Keratinocyte (primary cell): ENCODE results near the gene GRIK2. TPM values are rescaled to one million over a fixed set of nuclear protein-coding genes. Genes with fewer than 3 reads are reported as not detected.

ENCODE experiments used
- DNase-seq: peaks from one replicate; pipeline ENCODE4 v3.0.0-alpha.2; 2011; ENCODE audit warnings: low read depth, missing footprints, low spot score
- FAIRE-seq: peaks from 2 replicates; lab custom pipeline; 2011; peaks lifted over from hg19 to GRCh38; lab: Jason Lieb, UNC
- H2AFZ ChIP-seq: 2 replicates; pipeline ENCODE4 v1.6.0; 2012; ENCODE audit warnings: low read length, control low read depth, inconsistent platforms; ENCODE audit not compliant: control insufficient read depth
- H3K27ac ChIP-seq: 2 replicates; pipeline ENCODE4 v1.5.1; 2011; ENCODE audit warnings: low read length; ENCODE audit not compliant: control insufficient read depth, insufficient read depth
- H3K27me3 ChIP-seq: 3 replicates; pipeline ENCODE4 v1.6.0; 2011; ENCODE audit warnings: low read length; ENCODE audit not compliant: control insufficient read depth, insufficient read depth; ENCODE audit errors: extremely low read depth
- H3K36me3 ChIP-seq, 2 experiments: 2 replicates in 1 of 2; 3 replicates in 1 of 2; pipeline ENCODE4 v1.5.1; 2011; ENCODE audit warnings: low read length in 2 of 2, mild to moderate bottlenecking in 1 of 2; ENCODE audit not compliant: control insufficient read depth in 2 of 2, insufficient read depth in 2 of 2; ENCODE audit errors: extremely low read depth in 1 of 2
- H3K4me1 ChIP-seq: 3 replicates; pipeline ENCODE4 v1.5.1; 2011; ENCODE audit warnings: low read length; ENCODE audit not compliant: control insufficient read depth, insufficient read depth; ENCODE audit errors: extremely low read depth
- H3K4me2 ChIP-seq: 3 replicates; pipeline ENCODE4 v1.6.0; 2011; ENCODE audit warnings: low read depth, low read length; ENCODE audit not compliant: control insufficient read depth, insufficient read depth; ENCODE audit errors: extremely low read depth
- H3K4me3 ChIP-seq, 3 experiments: fragments of 200-600 bp in 1 of 3; sonication (generic) in 1 of 3; 2 replicates in 2 of 3; 3 replicates in 1 of 3; pipeline ENCODE4 v1.5.1; 2011 to 2016; ENCODE audit warnings: low read length in 3 of 3, mild to moderate bottlenecking in 3 of 3, control low read depth in 2 of 3, inconsistent platforms in 1 of 3, low read depth in 1 of 3, mixed read lengths in 1 of 3, mixed run types in 1 of 3, moderate library complexity in 1 of 3; ENCODE audit not compliant: control insufficient read depth in 2 of 3, insufficient read depth in 2 of 3; ENCODE audit errors: extremely low read depth in 1 of 3
- H3K79me2 ChIP-seq: 2 replicates; pipeline ENCODE4 v1.6.0; 2012; ENCODE audit warnings: low read length; ENCODE audit not compliant: control insufficient read depth, insufficient read depth
- H3K9ac ChIP-seq: 3 replicates; pipeline ENCODE4 v1.6.0; 2011; ENCODE audit warnings: low read length; ENCODE audit not compliant: control insufficient read depth, insufficient read depth; ENCODE audit errors: extremely low read depth
- H3K9me1 ChIP-seq: 3 replicates; pipeline ENCODE4 v1.6.0; 2011; ENCODE audit warnings: low read length; ENCODE audit not compliant: control insufficient read depth, insufficient read depth; ENCODE audit errors: extremely low read depth
- H3K9me3 ChIP-seq: 2 replicates; pipeline ENCODE4 v1.5.1; 2012; ENCODE audit warnings: low read depth, low read length; ENCODE audit not compliant: control insufficient read depth
- H4K20me1 ChIP-seq: 3 replicates; pipeline ENCODE4 v1.6.0; 2011; ENCODE audit warnings: low read length; ENCODE audit not compliant: control insufficient read depth, insufficient read depth; ENCODE audit errors: extremely low read depth
- CTCF ChIP-seq, 3 experiments: IDR thresholded peaks in 1 of 3; conservative IDR thresholded peaks in 1 of 3; optimal IDR thresholded peaks in 1 of 3; 2 replicates in 2 of 3; 3 replicates in 1 of 3; pipeline versions ENCODE3 to v1.5.1; 2011; ENCODE audit warnings: low read length in 3 of 3, mild to moderate bottlenecking in 3 of 3, moderate library complexity in 2 of 3, control low read depth in 1 of 3, inconsistent platforms in 1 of 3; ENCODE audit not compliant: insufficient read depth in 2 of 3; ENCODE audit errors: extremely low read depth in 1 of 3
- EZH2 ChIP-seq: IDR thresholded peaks from one replicate; pipeline ENCODE4 v1.6.1; 2012; ENCODE audit warnings: inconsistent platforms, mild to moderate bottlenecking, low read length, moderate library complexity
- dilution Hi-C: fragments of 300-500 bp; cut with MboI; formaldehyde crosslinking; loops from one replicate; pipeline ENCODE4 v1.7.0; 2020; ENCODE audit warnings: low sequenced_read_pairs; ENCODE audit not compliant: extremely low pct_ligation_motif_present
- polyA plus RNA-seq, 5 experiments: library from polyadenylated mRNA; depleted of rRNA in 3 of 5; stranded (reverse) in 3 of 5; stranded (forward) in 1 of 5; unstranded in 1 of 5; fragments of >200 nt; gene quantifications; 1 replicate in 1 of 5; 2 replicates in 3 of 5; 3 replicates in 1 of 5; pipeline versions ENCODE4 v1.2.1 to v1.2.3, GENCODE V29; 2011 to 2012; ENCODE audit warnings: missing spikeins in 2 of 5, low read depth in 1 of 5, low replicate concordance in 1 of 5

Gene GRIK2
- polyA plus RNA-seq, 1 donor (not counting 4 experiments of a cell fraction or from before 2014, with no cell fraction given) = 0.01 TPM

DNA sequence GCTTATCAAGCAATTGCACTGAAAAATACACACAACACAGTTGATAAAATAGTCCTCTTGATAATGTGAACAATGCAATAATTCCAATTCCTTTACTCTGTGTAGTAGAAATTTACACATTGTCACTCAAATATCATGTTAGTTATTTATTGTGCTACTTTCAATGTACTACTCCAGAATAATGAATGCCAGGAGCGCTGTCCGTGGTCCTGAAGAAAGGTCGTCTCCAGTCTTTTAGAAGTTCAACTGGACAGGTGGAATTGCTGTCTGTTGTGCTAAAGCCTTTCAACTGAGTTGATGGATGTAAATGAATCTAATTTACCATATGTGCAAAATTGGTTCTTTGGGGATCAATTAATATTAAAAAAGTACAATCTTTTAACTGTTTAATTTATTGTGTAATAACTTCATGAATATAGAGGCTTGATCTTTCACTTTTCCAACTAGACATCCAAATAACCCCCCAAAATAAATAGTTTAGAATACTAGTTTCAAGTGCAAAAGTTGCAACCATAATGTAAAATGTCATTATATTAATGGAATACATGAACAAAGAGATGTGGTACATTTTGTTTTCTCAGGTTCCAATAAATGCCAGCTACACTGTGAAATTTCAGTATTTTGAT is 3.2 kb downstream of the GRIK2 start:
- TF ChIP-seq EZH2 (no peak), CTCF (optimal IDR thresholded peaks at IDR 0.05 in 1 of 3, IDR thresholded peaks at IDR 0.05 in 1 of 3, conservative IDR thresholded peaks at IDR 0.05 in 1 of 3; ENCODE audit: extremely low read depth in 1 of 3, insufficient read depth in 2 of 3, low read length in 3 of 3) (no peak)
- Histone ChIP-seq H4K20me1 (no peaks in the 10 kb centered on the region), H3K36me3 (no peaks in the 10 kb centered on the region), H3K27me3 (peaks cover 42% of the 10 kb centered on the region), H3K9ac (no peak overlapping the region), H3K27ac (no peak overlapping the region), H3K4me2 (no peak overlapping the region), H2AFZ (no peak overlapping the region), H3K79me2 (no peaks in the 10 kb centered on the region), H3K9me3 (no peaks in the 10 kb centered on the region), H3K9me1 (no peaks in the 10 kb centered on the region), H3K4me1 (peaks cover 5% of the 10 kb centered on the region), H3K4me3 (no peak overlapping the region)
- peak; percentile 20 for FAIRE-seq
- no peak for DNase-seq
- dilution Hi-C loops = no loop called here

GRCh38 chr6:101397199-101397598 is 3.7 kb downstream of the GRIK2 start:
- Histone ChIP-seq H3K4me3 (no peak overlapping the region), H3K9me3 (no peaks in the 10 kb centered on the region), H2AFZ (no peak overlapping the region), H3K27ac (no peak overlapping the region), H4K20me1 (no peaks in the 10 kb centered on the region), H3K4me1 (peaks cover 5% of the 10 kb centered on the region), H3K4me2 (no peak overlapping the region), H3K79me2 (no peaks in the 10 kb centered on the region), H3K36me3 (no peaks in the 10 kb centered on the region), H3K9ac (no peak overlapping the region), H3K9me1 (no peaks in the 10 kb centered on the region), H3K27me3 (peaks cover 42% of the 10 kb centered on the region)
- TF ChIP-seq EZH2 (no peak), CTCF (optimal IDR thresholded peaks at IDR 0.05 in 1 of 3, IDR thresholded peaks at IDR 0.05 in 1 of 3, conservative IDR thresholded peaks at IDR 0.05 in 1 of 3; ENCODE audit: extremely low read depth in 1 of 3, insufficient read depth in 2 of 3, low read length in 3 of 3) (no peak)
- no peak for FAIRE-seq
- DNase-seq = no peak
- dilution Hi-C loops = no loop called here
